ENCODE measurements around the gene PXK.
"Not testable (repeated sequence)": the region's sequence is repeated elsewhere in the genome, so short reads cannot be mapped to it uniquely, and the experiment has no call there.

Gene PXK

GRCh38 chr3:58419780-58420507, 87.3 kb downstream of the PXK start:
- DNase-seq (ENCODE audit: low read depth in 2 of 2) = no peak

- DNase-seq (ENCODE audit: low read depth in 2 of 2) = no peak
Measured at GRCh38 chr3:58421004-58421403, 88.3 kb downstream of the PXK start.

DNA sequence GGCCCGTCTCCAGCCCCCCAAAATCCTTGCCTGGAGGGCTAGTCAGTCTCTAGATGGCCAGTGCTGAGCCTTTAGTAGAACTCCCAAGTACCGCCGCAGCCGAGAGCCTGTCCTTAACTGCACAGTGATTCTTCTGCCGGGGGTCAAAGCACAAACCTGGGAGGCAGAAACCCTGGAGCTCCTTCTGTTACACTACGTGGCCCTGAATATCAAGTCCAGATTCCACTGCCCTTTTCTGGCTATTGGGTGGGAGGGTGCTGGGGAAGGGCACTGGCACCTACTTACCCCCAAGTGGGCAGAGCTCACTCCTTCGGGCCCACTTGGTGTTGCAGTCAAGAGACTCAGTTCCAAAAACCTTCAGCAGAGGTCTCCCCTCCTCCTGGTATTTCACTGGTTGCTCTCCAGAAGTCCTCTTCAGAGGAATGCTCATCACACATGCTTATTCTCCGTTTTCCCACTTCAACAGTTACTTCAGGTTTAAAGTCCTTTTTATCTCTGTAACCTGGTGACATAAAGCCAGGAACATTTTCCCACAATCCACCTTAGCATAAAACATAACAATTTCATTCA, 90.1 kb downstream of the PXK start:
- no peak for DNase-seq (ENCODE audit: low read depth in 2 of 2)

DNA sequence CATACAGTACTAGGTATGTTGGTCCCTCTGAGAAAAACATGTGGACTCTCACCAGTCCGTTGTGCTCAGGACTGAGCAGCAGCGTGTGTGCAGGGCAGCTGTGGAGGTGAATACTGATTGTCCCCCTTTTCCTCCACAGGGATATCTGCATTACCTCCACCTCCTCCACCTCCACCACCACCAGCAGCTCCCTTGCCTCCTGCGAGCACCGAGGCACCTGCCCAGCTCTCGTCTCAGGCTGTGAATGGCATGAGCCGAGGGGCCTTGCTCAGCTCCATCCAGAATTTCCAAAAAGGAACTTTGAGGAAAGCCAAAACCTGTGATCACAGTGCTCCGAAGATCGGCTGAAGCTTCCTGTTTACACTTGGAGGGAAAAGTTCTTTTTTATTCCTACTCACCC, 91.9 kb downstream of the PXK start:
- no peak for DNase-seq (ENCODE audit: low read depth in 2 of 2)

DNA sequence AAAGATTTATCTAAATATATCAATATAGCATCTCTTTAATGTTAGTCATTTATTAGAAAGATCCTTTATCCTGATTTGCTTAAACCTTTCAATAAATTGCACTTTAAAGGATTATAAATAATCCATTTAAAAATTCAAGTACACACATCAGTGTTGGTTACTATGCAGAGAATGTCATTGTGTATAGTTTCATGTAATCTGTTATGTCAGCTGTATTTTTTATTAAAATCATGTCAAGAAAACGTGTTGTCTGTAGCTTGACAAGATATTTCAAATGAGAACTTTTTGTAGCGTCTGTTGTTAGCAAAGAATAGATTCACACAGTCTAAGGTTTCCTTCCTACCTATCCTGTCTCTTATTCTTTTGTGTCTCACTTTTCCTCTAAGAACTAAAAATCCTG, 93.1 kb downstream of the PXK start:
- DNase-seq (ENCODE audit: low read depth in 2 of 2) = no peak

- no peak for DNase-seq (ENCODE audit: low read depth in 2 of 2)
Measured at GRCh38 chr3:58427661-58428361, 95.1 kb downstream of the PXK start.

DNA sequence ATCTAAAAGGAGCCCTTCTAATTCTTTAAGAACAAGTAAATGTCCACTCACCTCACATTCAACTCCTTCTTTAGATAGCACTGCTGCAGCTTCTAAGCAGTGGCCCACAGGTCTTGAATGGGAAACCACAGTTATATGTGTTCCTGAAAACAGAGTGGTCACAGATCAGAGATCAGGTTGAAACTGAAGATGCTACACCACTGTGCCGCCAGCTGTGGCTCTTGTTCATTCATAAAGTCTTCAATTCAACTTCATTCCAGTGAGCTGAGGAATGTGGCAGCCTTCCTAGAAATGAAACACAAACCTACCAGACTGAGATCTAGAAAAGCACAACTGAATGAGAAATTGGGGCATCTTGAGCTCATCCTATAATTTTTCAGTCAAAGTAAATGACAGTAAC, 97.0 kb downstream of the PXK start:
- DNase-seq (ENCODE audit: low read depth in 2 of 2) = no peak

DNA sequence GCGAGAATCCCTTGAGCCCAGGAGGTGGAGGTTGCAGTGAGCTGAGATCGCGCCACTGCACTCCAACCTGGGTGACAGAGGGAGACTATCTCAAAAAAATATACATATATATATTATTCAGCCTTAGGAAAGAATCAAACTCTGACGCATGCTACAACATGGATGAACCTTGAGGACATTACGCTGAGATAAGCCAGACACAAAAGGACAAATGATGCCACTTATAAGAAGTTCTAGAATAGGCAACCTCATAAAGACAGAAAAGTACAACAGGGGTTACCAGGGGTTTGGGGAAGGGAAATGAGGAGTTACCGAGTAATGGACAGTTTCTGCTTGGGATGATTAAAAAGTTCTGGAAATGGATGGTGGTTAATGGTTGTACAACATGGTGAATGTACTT, 100.2 kb downstream of the PXK start:
- no peak for DNase-seq (ENCODE audit: low read depth in 2 of 2)

DNA sequence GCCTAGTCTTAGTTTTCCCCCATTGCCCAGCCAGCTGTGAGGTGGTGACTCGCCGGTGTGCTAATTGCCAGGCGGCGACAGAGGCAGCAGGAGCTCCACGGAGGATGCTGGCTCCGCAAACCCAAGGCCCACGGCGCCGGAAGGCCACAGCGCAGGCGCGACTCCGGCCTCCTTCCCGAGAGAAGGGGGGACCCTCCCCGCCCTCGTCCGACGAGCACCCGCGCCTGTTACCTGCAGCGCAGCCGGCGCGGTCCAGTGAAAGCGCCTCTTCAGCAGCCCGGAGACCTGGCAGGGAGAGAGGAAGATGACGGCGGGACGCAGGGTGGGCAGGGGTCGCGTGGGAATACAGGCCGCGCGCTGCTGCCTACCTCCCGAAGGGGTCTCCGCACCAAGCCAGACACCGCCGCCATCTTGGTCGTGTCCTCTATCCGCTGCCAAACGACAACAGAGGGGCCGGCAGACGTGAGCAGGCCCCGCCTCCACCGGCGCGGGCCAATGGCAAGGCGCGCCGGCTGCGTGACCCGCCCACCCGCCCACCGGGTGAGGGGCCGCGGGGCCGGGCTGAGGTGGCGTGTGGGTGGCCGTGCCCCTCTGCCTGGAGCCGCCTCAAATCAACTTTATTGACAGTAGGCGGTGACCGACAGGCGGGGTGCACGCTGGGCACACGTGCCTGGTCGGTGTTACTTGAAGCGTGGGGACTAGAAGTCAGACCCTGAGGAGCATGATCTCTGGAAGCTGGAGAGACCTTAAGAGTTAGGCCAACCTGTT, 100.9 kb downstream of the PXK start, which contains the start of gene PDHB:
Gene PDHB (minus strand): TSS at position 433 of the 768 bp plus-strand sequence. CDS start 23 bp downstream, at position 410.
- peak; percentile 79 to 87 for DNase-seq (ENCODE audit: low read depth in 2 of 2)

- no peak for DNase-seq (ENCODE audit: low read depth in 2 of 2)
Measured at GRCh38 chr3:58434168-58434504, 101.4 kb downstream of the PXK start.

DNA sequence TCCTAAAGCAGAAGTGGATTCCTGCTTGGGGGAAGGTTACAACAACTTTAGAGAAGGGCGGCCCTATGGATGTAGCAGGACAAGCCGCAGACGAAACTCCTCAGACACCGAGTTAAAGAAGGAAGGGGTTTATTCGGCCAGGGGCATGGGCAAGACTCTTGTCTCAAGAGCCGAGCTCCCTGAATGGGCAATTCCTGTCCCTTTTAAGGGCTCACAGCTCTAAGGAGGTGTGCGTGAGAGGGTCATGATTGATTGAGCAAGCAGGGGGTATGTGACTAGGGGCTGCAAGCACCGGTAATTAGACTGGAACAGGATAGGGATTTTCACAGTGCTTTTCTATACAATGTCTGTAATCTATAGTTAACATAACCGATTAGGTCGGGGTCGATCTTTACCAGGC, 101.8 kb downstream of the PXK start:
- no peak for DNase-seq (ENCODE audit: low read depth in 2 of 2)

DNA sequence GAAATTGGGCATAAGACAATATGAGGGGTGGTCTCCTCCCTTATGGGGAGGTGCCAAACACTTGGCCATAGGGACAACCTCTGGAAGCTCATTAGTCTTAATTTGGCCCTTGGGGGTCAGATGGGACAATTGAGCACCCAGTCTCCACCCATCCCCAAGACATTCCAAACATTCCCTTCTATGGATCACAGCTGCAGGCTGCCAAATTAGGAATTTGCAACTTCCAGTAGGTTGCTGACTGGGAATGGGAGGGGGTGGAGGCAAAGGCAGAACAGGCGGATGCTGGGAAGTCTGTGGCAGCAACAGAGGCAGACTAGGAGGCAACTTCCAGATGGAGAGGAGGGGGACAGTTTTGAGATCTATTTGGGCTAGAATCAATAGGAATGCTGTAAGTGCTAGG, 102.3 kb downstream of the PXK start:
- DNase-seq (ENCODE audit: low read depth in 2 of 2) = no peak

DNA sequence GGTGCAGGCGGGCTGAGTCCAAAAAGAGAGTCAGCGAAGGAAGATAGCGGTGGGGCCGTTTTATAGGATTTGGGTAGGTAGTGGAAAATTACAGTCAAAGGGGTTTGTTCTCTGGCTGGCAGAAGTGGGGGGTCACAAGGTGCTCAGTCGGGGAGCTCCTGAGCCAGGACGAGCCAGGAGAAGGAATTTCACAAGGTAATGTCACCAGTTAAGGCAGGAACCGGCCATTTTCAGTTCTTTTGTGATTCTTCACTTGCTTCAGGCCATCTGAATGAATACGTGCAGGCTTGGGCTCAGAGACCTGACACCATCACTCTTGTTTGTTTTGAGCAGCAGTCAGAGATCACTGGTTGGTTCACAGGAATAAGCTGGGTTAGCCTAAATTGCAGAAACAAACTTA, 104.6 kb downstream of the PXK start:
- not testable (repeated sequence) for DNase-seq (ENCODE audit: low read depth in 2 of 2)

DNA sequence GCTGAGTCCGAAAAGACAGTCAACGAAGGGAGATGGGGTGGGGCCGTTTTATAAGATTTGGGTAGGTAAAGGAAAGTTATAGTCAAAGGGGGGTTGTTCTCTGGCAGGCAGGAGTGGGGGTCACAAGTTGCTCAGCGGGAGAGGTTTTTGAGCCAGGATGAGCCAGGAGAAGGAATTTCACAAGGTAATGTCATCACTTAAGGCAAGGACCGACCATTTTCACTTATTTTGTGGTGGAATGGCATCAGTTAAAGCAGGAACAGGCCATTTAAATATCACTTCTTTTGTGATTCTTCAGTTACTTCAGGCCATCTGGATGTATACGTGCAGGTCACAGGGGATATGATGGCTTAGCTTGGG, 108.3 kb downstream of the PXK start:
- not testable (repeated sequence) for DNase-seq (ENCODE audit: low read depth in 2 of 2)

DNA sequence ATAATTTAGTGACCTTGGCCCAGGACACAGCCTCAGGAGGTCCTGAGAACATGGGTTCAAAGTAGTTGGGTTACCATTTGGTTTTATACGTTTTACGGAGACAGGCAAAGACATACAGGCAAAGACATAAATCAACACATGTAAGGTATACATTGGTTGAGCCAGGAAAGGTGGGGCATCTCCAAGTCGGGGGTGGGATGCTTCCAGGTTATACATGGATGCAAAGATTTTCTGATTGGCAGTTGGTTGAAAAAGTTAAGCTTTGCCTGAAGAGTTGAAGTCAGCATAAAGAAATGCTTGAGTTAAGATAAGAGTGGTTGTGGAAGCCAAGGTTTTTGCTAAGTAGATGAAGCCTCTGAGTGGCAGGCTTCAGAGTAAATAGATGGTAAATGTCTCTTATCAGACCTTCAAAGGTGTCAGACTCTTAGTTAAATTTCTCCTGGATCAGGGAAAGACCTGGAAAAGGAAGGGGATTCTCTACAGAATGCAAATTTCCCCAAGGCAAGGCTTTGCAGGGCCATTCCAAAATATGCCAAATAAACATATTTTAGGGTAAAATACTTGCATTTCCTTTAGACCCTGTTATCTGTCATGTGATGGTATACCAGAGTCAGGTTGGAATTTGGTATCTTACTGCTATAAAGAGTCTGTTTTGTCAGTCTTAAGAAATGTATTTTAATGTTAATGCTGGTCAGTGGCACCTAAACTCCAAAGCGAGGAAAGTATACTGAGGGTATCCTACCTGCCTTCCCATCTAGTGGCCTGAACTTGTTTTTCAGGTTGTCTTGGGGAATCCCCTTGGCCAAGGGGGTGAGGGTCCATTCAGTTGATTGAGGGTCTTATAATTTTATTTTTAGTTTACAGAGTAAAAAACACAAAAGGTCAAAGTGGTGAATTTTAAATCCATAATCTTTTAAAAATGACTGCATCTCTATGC, 109.1 kb downstream of the PXK start:
- no peak for DNase-seq (ENCODE audit: low read depth in 2 of 2)

GRCh38 chr3:58452176-58452575, 119.5 kb downstream of the PXK start:
- DNase-seq (ENCODE audit: low read depth in 2 of 2) = no peak

- no peak for DNase-seq (ENCODE audit: low read depth in 2 of 2)
Measured at GRCh38 chr3:58459160-58459559, 126.5 kb downstream of the PXK start.

DNA sequence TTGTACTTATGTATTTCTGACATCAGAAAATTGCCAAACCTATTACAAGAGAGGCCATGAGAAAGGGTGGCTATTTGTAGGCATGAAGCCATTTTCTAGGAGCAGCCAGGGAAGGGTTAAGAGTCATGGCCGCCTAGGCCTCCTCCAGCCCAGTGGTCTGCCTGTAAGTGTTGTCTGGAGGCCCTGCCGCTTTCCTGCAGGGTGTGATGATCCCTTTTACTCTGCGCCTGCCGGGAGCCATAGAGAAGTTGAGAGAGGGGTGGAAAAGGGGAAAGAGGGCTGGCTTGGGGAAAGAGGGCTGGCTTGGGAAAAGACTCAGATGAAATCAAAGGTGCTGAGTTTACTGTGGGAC, 130.1 kb downstream of the PXK start:
- DNase-seq (ENCODE audit: low read depth in 2 of 2) = no peak

- peak; percentile 64 to 78 for DNase-seq (ENCODE audit: low read depth in 2 of 2)
Measured at GRCh38 chr3:58463181-58463941, 130.7 kb downstream of the PXK start.

DNA sequence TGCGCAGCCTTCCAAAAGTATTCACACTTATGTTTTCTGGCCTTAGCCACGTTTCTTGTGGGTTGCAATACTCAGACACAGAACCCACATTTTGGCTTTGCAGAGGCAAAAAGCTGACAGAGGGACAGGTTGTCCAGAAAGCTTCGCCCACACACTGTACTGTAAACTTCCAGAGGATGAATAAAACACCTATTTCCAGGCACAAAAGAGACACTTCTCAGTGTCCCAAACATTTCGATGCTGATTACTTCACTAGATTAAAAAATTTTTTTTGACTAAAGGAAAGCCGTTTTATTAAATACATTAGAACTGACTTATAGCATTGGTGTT, 131.2 kb downstream of the PXK start:
- no peak for DNase-seq (ENCODE audit: low read depth in 2 of 2)

- DNase-seq (ENCODE audit: low read depth in 2 of 2) = peak in 1 of 2 donors; percentile 9
Measured at GRCh38 chr3:58464866-58465265, 132.2 kb downstream of the PXK start.

Measured in stimulated activated CD4-positive, alpha-beta T cell treated with anti-CD3 and anti-CD28 coated beads, Interleukin-4, amount 100 ng/mL, for 48 hours (primary cell).